Measurements from ENCODE around the gene HS1BP3.

GRCh38 chr2:20696366-20696765, 45.5 kb upstream of the HS1BP3 start:
- no peak for TF ChIP-seq EZH2phosphoT487 (conservative IDR thresholded peaks at IDR 0.05; ENCODE audit: low read length)
- TF ChIP-seq, protein P1, sequence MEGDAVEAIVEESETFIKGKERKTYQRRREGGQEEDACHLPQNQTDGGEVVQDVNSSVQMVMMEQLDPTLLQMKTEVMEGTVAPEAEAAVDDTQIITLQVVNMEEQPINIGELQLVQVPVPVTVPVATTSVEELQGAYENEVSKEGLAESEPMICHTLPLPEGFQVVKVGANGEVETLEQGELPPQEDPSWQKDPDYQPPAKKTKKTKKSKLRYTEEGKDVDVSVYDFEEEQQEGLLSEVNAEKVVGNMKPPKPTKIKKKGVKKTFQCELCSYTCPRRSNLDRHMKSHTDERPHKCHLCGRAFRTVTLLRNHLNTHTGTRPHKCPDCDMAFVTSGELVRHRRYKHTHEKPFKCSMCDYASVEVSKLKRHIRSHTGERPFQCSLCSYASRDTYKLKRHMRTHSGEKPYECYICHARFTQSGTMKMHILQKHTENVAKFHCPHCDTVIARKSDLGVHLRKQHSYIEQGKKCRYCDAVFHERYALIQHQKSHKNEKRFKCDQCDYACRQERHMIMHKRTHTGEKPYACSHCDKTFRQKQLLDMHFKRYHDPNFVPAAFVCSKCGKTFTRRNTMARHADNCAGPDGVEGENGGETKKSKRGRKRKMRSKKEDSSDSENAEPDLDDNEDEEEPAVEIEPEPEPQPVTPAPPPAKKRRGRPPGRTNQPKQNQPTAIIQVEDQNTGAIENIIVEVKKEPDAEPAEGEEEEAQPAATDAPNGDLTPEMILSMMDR (IDR thresholded peaks at IDR 0.05; ENCODE audit: insufficient read depth, low read length, poor library complexity, severe bottlenecking): no peak
